GM18870 (cell line): ENCODE data around the gene AADACL2.

Experiments used
- ATAC-seq: cut with Tn5 transposase; IDR thresholded peaks from one replicate; pipeline ENCODE4 v1.9.1; 2021; ENCODE audit warnings: moderate library complexity; ENCODE audit not compliant: unreplicated experiment

AADACL2 gene

GRCh38 chr3:151733613-151734012, at the start of gene AADACL2:
Gene AADACL2 (plus strand): TSS chr3:151733927. CDS start chr3:151734036, 109 bp downstream.
- no peak for ATAC-seq

GRCh38 chr3:151684094-151684493, 49.6 kb upstream of the AADACL2 start:
- ATAC-seq: no peak

- no peak for ATAC-seq
These were observed 47.5 kb upstream of the AADACL2 start for GRCh38 chr3:151686257-151686656.

- ATAC-seq: no peak
These were observed 46.7 kb upstream of the AADACL2 start for GRCh38 chr3:151687076-151687475.

GRCh38 chr3:151688571-151688970, 45.2 kb upstream of the AADACL2 start:
- ATAC-seq: no peak

GRCh38 chr3:151690645-151691044, 43.1 kb upstream of the AADACL2 start:
- ATAC-seq: no peak

- no peak for ATAC-seq
These were observed 36.2 kb upstream of the AADACL2 start for GRCh38 chr3:151697496-151697895.

GRCh38 chr3:151707216-151707615, 26.5 kb upstream of the AADACL2 start:
- no peak for ATAC-seq

- no peak for ATAC-seq
These were observed 24.9 kb upstream of the AADACL2 start for GRCh38 chr3:151708868-151709267.

GRCh38 chr3:151709847-151710246, 23.9 kb upstream of the AADACL2 start:
- no peak for ATAC-seq

- no peak for ATAC-seq
These were observed 12.4 kb upstream of the AADACL2 start for GRCh38 chr3:151721294-151721693.

- no peak for ATAC-seq
These were observed 10.9 kb upstream of the AADACL2 start for GRCh38 chr3:151722856-151723255.

- no peak for ATAC-seq
These were observed 8.9 kb upstream of the AADACL2 start for GRCh38 chr3:151724576-151725562.

GRCh38 chr3:151726016-151726415, 7.7 kb upstream of the AADACL2 start:
- ATAC-seq: no peak

- no peak for ATAC-seq
These were observed 866 bp upstream of the AADACL2 start for GRCh38 chr3:151732861-151733260.

GRCh38 chr3:151740581-151740980, 6.9 kb downstream of the AADACL2 start:
- ATAC-seq: no peak

GRCh38 chr3:151743855-151744254, 10.1 kb downstream of the AADACL2 start:
- ATAC-seq: no peak

- ATAC-seq: no peak
These were observed 16.5 kb downstream of the AADACL2 start for GRCh38 chr3:151750181-151750580.

GRCh38 chr3:151750678-151751077, 17.0 kb downstream of the AADACL2 start:
- ATAC-seq: no peak

- ATAC-seq: no peak
These were observed 17.4 kb downstream of the AADACL2 start for GRCh38 chr3:151751161-151751560.

- ATAC-seq: no peak
These were observed 20.1 kb downstream of the AADACL2 start for GRCh38 chr3:151753846-151754245.

- no peak for ATAC-seq
These were observed 27.9 kb downstream of the AADACL2 start for GRCh38 chr3:151761581-151761980.
